Brain microvascular endothelial cell (primary cell): Measurements from ENCODE around the gene SHISA5.
A peak's percentile ranks its signal among the peaks of the same experiment; 100 is the strongest.

Experiments
- DNase-seq: peaks from one replicate; pipeline ENCODE4 v3.0.0-alpha.2; 2020
- H3K27ac ChIP-seq: fragments of 250-450 bp; sonication (Bioruptor Pico); 2 replicates; pipeline ENCODE4 v1.5.1; 2020; ENCODE audit warnings: mild to moderate bottlenecking, moderate library complexity
- H3K27me3 ChIP-seq: fragments of 250-450 bp; sonication (Bioruptor Pico); replicated peaks from 2 replicates; pipeline ENCODE4 v1.5.1; 2020; ENCODE audit warnings: mild to moderate bottlenecking
- H3K36me3 ChIP-seq: fragments of 250-450 bp; sonication (Bioruptor Pico); replicated peaks from 2 replicates; pipeline ENCODE4 v1.5.1; 2020; ENCODE audit warnings: mild to moderate bottlenecking
- H3K4me3 ChIP-seq: 2 replicates; pipeline ENCODE4 v1.5.1; 2011; ENCODE audit warnings: low read depth, mild to moderate bottlenecking, control low read depth, low read length, moderate library complexity
- CTCF ChIP-seq: IDR thresholded peaks from 2 replicates; pipeline ENCODE4 v1.5.1; 2011; ENCODE audit warnings: low read depth, mild to moderate bottlenecking, moderate library complexity, low read length, control low read depth, inconsistent platforms; ENCODE audit errors: missing control alignments
- in situ Hi-C: cut with HindIII; loops from 2 replicates; pipeline ENCODE4 v1.10.0; 2017; ENCODE audit warnings: low sequenced_read_pairs, low pct_ligation_motif_present

The SHISA5 gene

GRCh38 chr3:48431224-48432029 is 72.5 kb downstream of the SHISA5 start:
- no peak overlapping the region for H3K27ac ChIP-seq
- H3K27me3 ChIP-seq, result no peaks in the 10 kb centered on the region
- peaks cover 2% of the 10 kb centered on the region for H3K36me3 ChIP-seq
- no peak overlapping the region for H3K4me3 ChIP-seq
- no peak for TF ChIP-seq CTCF
- in situ Hi-C loops, result loop anchor here (25.0 kb wide), 1 partner anchor 169 kb away; no protein-coding TSS in a partner anchor
- DNase-seq, result no peak

- peaks cover 2% of the 10 kb centered on the region for H3K36me3 ChIP-seq
- DNase-seq, result no peak
- in situ Hi-C loops, result loop anchor here (25.0 kb wide), 1 partner anchor 168 kb away; no protein-coding TSS in a partner anchor
Observed at GRCh38 chr3:48430708-48431101, 73.3 kb downstream of the SHISA5 start.

GRCh38 chr3:48429960-48430707 is 73.8 kb downstream of the SHISA5 start, which contains the start of gene PLXNB1:
Gene PLXNB1, minus strand, starts transcription at chr3:48430086. Its CDS starts 5,475 bp downstream, at chr3:48424611.
- Histone ChIP-seq H3K27ac (no peak within 1 kb of the TSS), H3K36me3 (peaks cover 2% of the 10 kb centered on the region), H3K27me3 (no peaks in the 10 kb centered on the region), H3K4me3 (peak within 1 kb of the TSS; percentile 65)
- TF ChIP-seq CTCF, result no peak
- in situ Hi-C loops, result loop anchor here (25.0 kb wide), 1 partner anchor 168 kb away; no protein-coding TSS in a partner anchor
- DNase-seq, result no peak

More at GRCh38 chr3:48430708-48431101, 73.3 kb downstream of the SHISA5 start:
- no peak overlapping the region for H3K4me3 ChIP-seq
- TF ChIP-seq CTCF, result no peak
- H3K27ac ChIP-seq, result no peak overlapping the region
- no peaks in the 10 kb centered on the region for H3K27me3 ChIP-seq

- peak overlapping the region; percentile 65 for H3K4me3 ChIP-seq
Observed at GRCh38 chr3:48429317-48429959, 74.5 kb downstream of the SHISA5 start.

More at GRCh38 chr3:48429317-48429959, 74.5 kb downstream of the SHISA5 start:
- peaks cover 2% of the 10 kb centered on the region for H3K36me3 ChIP-seq
- H3K27me3 ChIP-seq, result no peaks in the 10 kb centered on the region
- no peak for DNase-seq
- no peak for TF ChIP-seq CTCF
- in situ Hi-C loops, result loop anchor here (25.0 kb wide), 1 partner anchor 167 kb away; no protein-coding TSS in a partner anchor
- H3K27ac ChIP-seq, result no peak overlapping the region
